ENCODE data around the gene MBTPS2.
"Not testable (repeated sequence)": the region's sequence is repeated elsewhere in the genome, so short reads cannot be mapped to it uniquely, and the experiment has no call there.

Gene MBTPS2

GRCh38 chrX:21820170-21820569, 19.2 kb upstream of the MBTPS2 start:
- not testable (repeated sequence) for H2BK15ac ChIP-seq (replicated peaks; ENCODE audit: low read depth); H3K23ac ChIP-seq (ENCODE audit: low read length); H3K79me1 ChIP-seq (ENCODE audit: low read length); H3K27me3 ChIP-seq (ENCODE audit: insufficient read depth, low read length, poor library complexity); H2BK120ac ChIP-seq (ENCODE audit: low read depth, low read length); H3K4me2 ChIP-seq (ENCODE audit: low read length); H3K79me2 ChIP-seq (ENCODE audit: control insufficient read depth, insufficient read depth, low read length); H3K36me3 ChIP-seq (ENCODE audit: control insufficient read depth, insufficient read depth, low read length); H3K56ac ChIP-seq (ENCODE audit: low read length); H2AK5ac ChIP-seq (ENCODE audit: low read length); H3K4me3 ChIP-seq (ENCODE audit: low read length); DNase-seq; H3K4me1 ChIP-seq (ENCODE audit: control insufficient read depth, low read depth, low read length); H3K27ac ChIP-seq (ENCODE audit: low read depth, low read length); H2BK5ac ChIP-seq (ENCODE audit: low read length); H4K8ac ChIP-seq (ENCODE audit: low read depth, low read length); H4K5ac ChIP-seq (ENCODE audit: low read length); H3K4ac ChIP-seq (ENCODE audit: low read depth, low read length); H3K9ac ChIP-seq (ENCODE audit: low read length); H3K18ac ChIP-seq (ENCODE audit: low read length)
- no CpG with 5 or more reads among the region's 1 CpG for WGBS (ENCODE audit: extremely low coverage, insufficient coverage, low lambda C conversion rate)

GRCh38 chrX:21821875-21822274, 17.5 kb upstream of the MBTPS2 start:
- Histone ChIP-seq H3K56ac (ENCODE audit: low read length) (no peak overlapping the region), H3K18ac (ENCODE audit: low read length) (no peak overlapping the region), H2AK5ac (ENCODE audit: low read length) (no peak overlapping the region), H3K79me2 (ENCODE audit: control insufficient read depth, insufficient read depth, low read length) (no peaks in the 10 kb centered on the region), H3K23ac (ENCODE audit: low read length) (no peak overlapping the region), H2BK5ac (ENCODE audit: low read length) (no peak overlapping the region), H3K36me3 (ENCODE audit: control insufficient read depth, insufficient read depth, low read length) (no peaks in the 10 kb centered on the region), H3K4me2 (ENCODE audit: low read length) (no peak overlapping the region), H3K4me1 (ENCODE audit: control insufficient read depth, low read depth, low read length) (no peaks in the 10 kb centered on the region), H3K4me3 (ENCODE audit: low read length) (no peak overlapping the region), H2BK120ac (ENCODE audit: low read depth, low read length) (no peak overlapping the region), H2BK15ac (replicated peaks; ENCODE audit: low read depth) (no peak overlapping the region), H4K5ac (ENCODE audit: low read length) (no peak overlapping the region), H3K27me3 (ENCODE audit: insufficient read depth, low read length, poor library complexity) (no peaks in the 10 kb centered on the region), H3K27ac (ENCODE audit: low read depth, low read length) (no peak overlapping the region), H3K79me1 (ENCODE audit: low read length) (no peaks in the 10 kb centered on the region), H3K9ac (ENCODE audit: low read length) (no peak overlapping the region), H4K8ac (ENCODE audit: low read depth, low read length) (no peak overlapping the region), H3K4ac (ENCODE audit: low read depth, low read length) (no peak overlapping the region)
- DNase-seq = no peak
- no CpG with 5 or more reads among the region's 3 CpGs for WGBS (ENCODE audit: extremely low coverage, insufficient coverage, low lambda C conversion rate)

- no peak overlapping the region for H3K18ac ChIP-seq (ENCODE audit: low read length)
- H4K8ac ChIP-seq (ENCODE audit: low read depth, low read length) = no peak overlapping the region
- H3K79me1 ChIP-seq (ENCODE audit: low read length) = no peaks in the 10 kb centered on the region
- no peak overlapping the region for H3K9ac ChIP-seq (ENCODE audit: low read length)
- H3K4ac ChIP-seq (ENCODE audit: low read depth, low read length) = no peak overlapping the region
- no peak overlapping the region for H3K23ac ChIP-seq (ENCODE audit: low read length)
- H3K4me2 ChIP-seq (ENCODE audit: low read length) = no peak overlapping the region
- no peak overlapping the region for H2AK5ac ChIP-seq (ENCODE audit: low read length)
- H3K56ac ChIP-seq (ENCODE audit: low read length) = no peak overlapping the region
- no peak overlapping the region for H2BK5ac ChIP-seq (ENCODE audit: low read length)
- no peaks in the 10 kb centered on the region for H3K79me2 ChIP-seq (ENCODE audit: control insufficient read depth, insufficient read depth, low read length)
- no CpG with 5 or more reads among the region's 2 CpGs for WGBS (ENCODE audit: extremely low coverage, insufficient coverage, low lambda C conversion rate)
- no peaks in the 10 kb centered on the region for H3K36me3 ChIP-seq (ENCODE audit: control insufficient read depth, insufficient read depth, low read length)
- no peak overlapping the region for H3K4me3 ChIP-seq (ENCODE audit: low read length)
- no peak overlapping the region for H2BK120ac ChIP-seq (ENCODE audit: low read depth, low read length)
- H3K27me3 ChIP-seq (ENCODE audit: insufficient read depth, low read length, poor library complexity) = no peaks in the 10 kb centered on the region
- H3K27ac ChIP-seq (ENCODE audit: low read depth, low read length) = no peak overlapping the region
- H4K5ac ChIP-seq (ENCODE audit: low read length) = no peak overlapping the region
- no peaks in the 10 kb centered on the region for H3K4me1 ChIP-seq (ENCODE audit: control insufficient read depth, low read depth, low read length)
- H2BK15ac ChIP-seq (replicated peaks; ENCODE audit: low read depth) = no peak overlapping the region
- DNase-seq = no peak
Measured at GRCh38 chrX:21831496-21831895, 7.9 kb upstream of the MBTPS2 start.

- no peaks in the 10 kb centered on the region for H3K36me3 ChIP-seq (ENCODE audit: control insufficient read depth, insufficient read depth, low read length)
- no peak overlapping the region for H3K4ac ChIP-seq (ENCODE audit: low read depth, low read length)
- H3K4me3 ChIP-seq (ENCODE audit: low read length) = no peak overlapping the region
Measured at GRCh38 chrX:21837056-21837455, 2.4 kb upstream of the MBTPS2 start.

GRCh38 chrX:21838937-21839333, 482 bp upstream of the MBTPS2 start:
- no peak overlapping the region for H3K23ac ChIP-seq (ENCODE audit: low read length)
- H3K79me1 ChIP-seq (ENCODE audit: low read length) = no peaks in the 10 kb centered on the region
- no peaks in the 10 kb centered on the region for H3K36me3 ChIP-seq (ENCODE audit: control insufficient read depth, insufficient read depth, low read length)
- H2BK15ac ChIP-seq (replicated peaks; ENCODE audit: low read depth) = no peak overlapping the region
- H3K4me2 ChIP-seq (ENCODE audit: low read length) = no peak overlapping the region
- no peak overlapping the region for H3K4ac ChIP-seq (ENCODE audit: low read depth, low read length)
- no peaks in the 10 kb centered on the region for H3K27me3 ChIP-seq (ENCODE audit: insufficient read depth, low read length, poor library complexity)
- H4K5ac ChIP-seq (ENCODE audit: low read length) = no peak overlapping the region
- H2AK5ac ChIP-seq (ENCODE audit: low read length) = no peak overlapping the region
- WGBS (ENCODE audit: extremely low coverage, insufficient coverage, low lambda C conversion rate) = no CpG with 5 or more reads among the region's 4 CpGs
- no peaks in the 10 kb centered on the region for H3K79me2 ChIP-seq (ENCODE audit: control insufficient read depth, insufficient read depth, low read length)
- no peak overlapping the region for H2BK120ac ChIP-seq (ENCODE audit: low read depth, low read length)
- H3K4me1 ChIP-seq (ENCODE audit: control insufficient read depth, low read depth, low read length) = no peaks in the 10 kb centered on the region
- no peak for DNase-seq
- H3K27ac ChIP-seq (ENCODE audit: low read depth, low read length) = no peak overlapping the region
- peak overlapping the region; percentile 66 for H3K9ac ChIP-seq (ENCODE audit: low read length)
- H4K8ac ChIP-seq (ENCODE audit: low read depth, low read length) = no peak overlapping the region
- H3K18ac ChIP-seq (ENCODE audit: low read length) = no peak overlapping the region
- H3K4me3 ChIP-seq (ENCODE audit: low read length) = peak overlapping the region; percentile 32
- no peak overlapping the region for H2BK5ac ChIP-seq (ENCODE audit: low read length)
- H3K56ac ChIP-seq (ENCODE audit: low read length) = peak overlapping the region; percentile 67

More at GRCh38 chrX:21837056-21837455, 2.4 kb upstream of the MBTPS2 start:
- Histone ChIP-seq H3K27ac (ENCODE audit: low read depth, low read length) (no peak overlapping the region), H2BK5ac (ENCODE audit: low read length) (no peak overlapping the region), H3K27me3 (ENCODE audit: insufficient read depth, low read length, poor library complexity) (no peaks in the 10 kb centered on the region), H4K8ac (ENCODE audit: low read depth, low read length) (no peak overlapping the region), H3K79me1 (ENCODE audit: low read length) (no peaks in the 10 kb centered on the region), H2AK5ac (ENCODE audit: low read length) (no peak overlapping the region), H3K18ac (ENCODE audit: low read length) (no peak overlapping the region), H3K79me2 (ENCODE audit: control insufficient read depth, insufficient read depth, low read length) (no peaks in the 10 kb centered on the region), H2BK15ac (replicated peaks; ENCODE audit: low read depth) (no peak overlapping the region), H3K9ac (ENCODE audit: low read length) (no peak overlapping the region), H4K5ac (ENCODE audit: low read length) (no peak overlapping the region), H3K4me1 (ENCODE audit: control insufficient read depth, low read depth, low read length) (no peaks in the 10 kb centered on the region), H2BK120ac (ENCODE audit: low read depth, low read length) (no peak overlapping the region), H3K4me2 (ENCODE audit: low read length) (no peak overlapping the region), H3K56ac (ENCODE audit: low read length) (no peak overlapping the region), H3K23ac (ENCODE audit: low read length) (no peak overlapping the region)
- no CpG with 5 or more reads among the region's 2 CpGs for WGBS (ENCODE audit: extremely low coverage, insufficient coverage, low lambda C conversion rate)
- no peak for DNase-seq

GRCh38 chrX:21840193-21840545, 752 bp downstream of the MBTPS2 start:
- peak overlapping the region; percentile 38 for H3K4me2 ChIP-seq (ENCODE audit: low read length)
- no peaks in the 10 kb centered on the region for H3K27me3 ChIP-seq (ENCODE audit: insufficient read depth, low read length, poor library complexity)
- no peak overlapping the region for H3K23ac ChIP-seq (ENCODE audit: low read length)
- H2BK15ac ChIP-seq (replicated peaks; ENCODE audit: low read depth) = no peak overlapping the region
- no peak overlapping the region for H3K27ac ChIP-seq (ENCODE audit: low read depth, low read length)
- H3K9ac ChIP-seq (ENCODE audit: low read length) = peak overlapping the region; percentile 89
- H3K4ac ChIP-seq (ENCODE audit: low read depth, low read length) = no peak overlapping the region
- H3K36me3 ChIP-seq (ENCODE audit: control insufficient read depth, insufficient read depth, low read length) = no peaks in the 10 kb centered on the region
- no peak overlapping the region for H3K18ac ChIP-seq (ENCODE audit: low read length)
- no peak overlapping the region for H2BK5ac ChIP-seq (ENCODE audit: low read length)
- no peak overlapping the region for H4K5ac ChIP-seq (ENCODE audit: low read length)
- no peak overlapping the region for H2BK120ac ChIP-seq (ENCODE audit: low read depth, low read length)
- H3K4me3 ChIP-seq (ENCODE audit: low read length) = peak overlapping the region; percentile 72
- peak overlapping the region; percentile 93 for H3K56ac ChIP-seq (ENCODE audit: low read length)
- no peaks in the 10 kb centered on the region for H3K4me1 ChIP-seq (ENCODE audit: control insufficient read depth, low read depth, low read length)
- H3K79me1 ChIP-seq (ENCODE audit: low read length) = no peaks in the 10 kb centered on the region
- H3K79me2 ChIP-seq (ENCODE audit: control insufficient read depth, insufficient read depth, low read length) = no peaks in the 10 kb centered on the region
- H4K8ac ChIP-seq (ENCODE audit: low read depth, low read length) = no peak overlapping the region
- WGBS (ENCODE audit: extremely low coverage, insufficient coverage, low lambda C conversion rate) = no CpG with 5 or more reads among the region's 6 CpGs
- no peak overlapping the region for H2AK5ac ChIP-seq (ENCODE audit: low read length)
- no peak for DNase-seq
